IPS-18c (cell line): Measurements from ENCODE around the gene S100A10.

Source experiments
- H3K4me3 ChIP-seq: 2 replicates; pipeline ENCODE4 v1.7.0; 2013; ENCODE audit warnings: low read depth, mild to moderate bottlenecking, low read length, moderate library complexity; ENCODE audit not compliant: insufficient read depth
- H3K9me3 ChIP-seq: one replicate; pipeline ENCODE4 v1.6.1; 2013; ENCODE audit warnings: mild to moderate bottlenecking, low read length, moderate library complexity; ENCODE audit not compliant: control insufficient read depth, insufficient read depth

The S100A10 gene

DNA sequence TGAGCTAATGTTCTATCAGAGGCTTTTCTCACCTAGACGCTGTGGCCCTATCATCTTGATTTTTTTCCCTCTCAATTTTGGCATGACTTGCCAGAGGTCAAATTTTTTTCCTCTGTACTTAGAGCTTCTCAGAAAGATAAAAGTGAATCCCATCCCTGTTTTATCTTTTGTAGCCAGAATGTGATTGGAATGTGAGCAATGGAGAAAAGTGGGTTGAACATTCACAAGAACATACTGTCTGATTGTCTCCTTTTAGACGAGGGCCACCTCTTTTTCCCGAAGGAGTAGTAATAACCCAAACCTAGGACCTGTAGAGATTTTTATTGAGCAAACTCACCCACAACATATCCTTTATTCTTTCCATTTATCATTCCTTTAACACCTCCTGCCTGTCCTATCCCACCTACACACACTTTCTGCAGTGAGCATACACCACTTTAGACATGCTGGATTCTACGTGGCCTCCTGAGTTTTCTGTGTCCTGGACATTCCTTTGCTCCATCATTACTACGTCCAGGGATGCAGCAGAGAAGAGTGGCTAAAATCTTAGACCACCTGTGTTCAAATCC, 15.9 kb downstream of the S100A10 start:
- no peaks in the 10 kb centered on the region for H3K9me3 ChIP-seq
- no peak overlapping the region for H3K4me3 ChIP-seq

DNA sequence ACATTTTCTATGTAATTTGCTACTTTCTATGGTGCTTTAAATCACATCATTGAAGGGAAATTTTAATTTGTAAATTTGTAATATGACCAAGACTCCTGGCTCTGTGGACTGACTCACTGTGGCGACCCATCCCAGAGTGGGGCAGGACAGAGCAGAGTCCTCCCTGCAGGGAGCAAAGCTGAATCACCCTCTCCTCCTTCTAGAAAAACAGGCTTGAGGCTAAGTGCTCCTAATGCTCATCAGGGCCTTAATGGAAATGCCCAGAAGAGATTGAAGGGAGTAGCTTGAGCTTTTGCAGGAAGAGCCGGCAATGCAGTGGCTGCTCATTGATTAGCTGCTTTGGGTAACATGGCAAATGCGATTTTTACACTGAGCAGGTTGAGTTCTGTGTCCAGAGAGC, 16.8 kb downstream of the S100A10 start:
- Histone ChIP-seq H3K9me3 (no peaks in the 10 kb centered on the region), H3K4me3 (no peak overlapping the region)

DNA sequence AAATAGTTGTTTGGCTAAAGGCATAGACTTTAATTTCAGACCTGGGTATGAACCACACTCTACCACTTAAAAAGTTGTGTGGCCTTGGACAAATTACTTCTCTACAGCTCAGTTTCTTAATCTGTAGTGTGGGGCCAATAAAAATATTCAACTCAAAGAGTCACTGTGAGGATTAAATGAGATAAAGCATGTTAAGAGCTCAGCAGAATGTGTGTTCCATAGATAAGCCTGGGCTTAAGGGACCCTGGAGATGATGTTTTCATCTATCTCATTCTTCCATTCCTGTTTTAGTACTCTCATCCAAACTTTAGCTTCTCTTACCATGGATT, 17.7 kb downstream of the S100A10 start:
- no peaks in the 10 kb centered on the region for H3K9me3 ChIP-seq
- no peak overlapping the region for H3K4me3 ChIP-seq

DNA sequence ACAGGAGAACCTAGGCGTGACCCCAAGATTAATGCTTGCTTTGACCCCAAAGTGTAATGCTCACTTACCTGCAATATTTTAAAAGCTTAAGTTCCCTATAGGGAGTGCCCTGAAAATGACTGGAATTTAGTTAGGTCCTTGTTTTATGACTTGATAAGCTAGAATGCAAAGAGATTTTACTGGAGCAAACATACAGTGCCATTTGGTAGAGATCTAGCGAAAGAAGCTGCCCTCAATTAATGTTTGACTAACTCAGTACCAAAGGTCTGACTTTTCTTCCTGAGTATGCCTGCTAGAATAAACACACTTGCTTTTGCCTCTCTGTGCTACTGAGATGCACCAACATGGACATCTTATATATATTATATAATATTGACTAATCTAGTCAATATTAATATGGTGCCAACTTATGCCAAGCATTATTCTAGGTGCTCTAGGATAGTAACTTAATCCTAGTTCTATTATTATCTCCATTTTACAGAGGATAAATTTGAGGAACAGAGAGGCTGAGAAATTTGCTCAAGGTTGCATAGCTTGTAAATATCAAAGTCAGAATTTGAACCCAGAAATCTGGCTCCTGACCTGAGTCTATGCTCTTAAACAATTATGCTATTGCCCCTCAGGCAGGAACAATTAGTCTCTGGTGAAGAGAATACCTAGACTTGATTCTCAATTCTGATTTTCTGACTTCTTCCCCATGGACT, 18.2 kb downstream of the S100A10 start:
- H3K4me3 ChIP-seq: no peak overlapping the region
- no peaks in the 10 kb centered on the region for H3K9me3 ChIP-seq

DNA sequence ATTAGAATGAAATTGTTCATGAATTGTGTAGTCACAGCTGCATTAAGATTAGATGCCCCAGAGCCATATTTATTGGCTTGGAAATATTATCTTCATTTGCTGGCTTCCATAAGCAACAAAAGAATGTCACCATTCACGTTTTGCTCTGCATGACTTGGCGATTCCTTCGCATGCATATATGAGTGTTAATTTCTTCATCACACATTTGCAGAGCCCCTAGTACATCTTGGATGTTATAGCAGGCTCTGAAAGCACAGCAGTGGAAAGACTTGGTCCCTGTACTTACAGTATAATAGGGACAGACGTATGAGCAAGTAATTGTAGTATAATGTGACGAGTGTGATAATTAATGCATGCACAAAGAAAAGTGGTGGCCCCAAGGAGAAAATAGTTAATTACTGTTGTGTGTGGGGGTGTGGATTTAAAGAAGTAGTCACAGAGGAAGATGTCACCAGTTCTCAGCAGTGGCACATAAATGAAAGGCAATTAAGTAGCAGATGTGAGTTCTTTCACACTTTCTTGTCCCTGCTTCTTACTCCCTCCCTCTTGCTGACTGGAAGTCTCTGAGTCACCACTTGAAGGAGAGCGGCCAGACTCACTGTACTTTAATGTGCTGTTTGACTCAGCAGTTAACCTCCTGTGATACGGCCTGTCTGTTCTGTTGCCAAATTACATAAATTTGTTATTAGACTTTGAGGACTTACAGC, 21.0 kb downstream of the S100A10 start:
- Histone ChIP-seq H3K9me3 (no peaks in the 10 kb centered on the region), H3K4me3 (no peak overlapping the region)

DNA sequence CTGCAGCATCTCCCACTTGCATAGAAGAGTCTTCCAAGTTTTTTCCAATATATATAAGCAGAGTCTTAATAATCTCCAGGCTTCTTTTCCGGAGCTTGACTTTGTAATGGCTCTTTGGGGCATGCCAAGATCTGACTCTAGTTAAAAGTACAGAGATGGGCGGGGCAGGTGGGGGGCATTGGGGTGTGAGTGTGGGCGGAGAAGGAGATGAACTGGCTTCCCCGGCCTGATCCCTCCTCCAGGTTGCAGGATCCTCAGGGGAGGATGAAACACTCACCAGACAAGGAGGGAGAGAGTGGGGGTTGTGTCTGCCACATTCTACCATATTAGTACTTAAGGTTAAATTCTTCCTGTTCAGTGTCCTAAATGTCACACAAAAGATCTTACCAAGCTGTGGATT, 23.0 kb downstream of the S100A10 start:
- no peak overlapping the region for H3K4me3 ChIP-seq
- peaks cover 2% of the 10 kb centered on the region for H3K9me3 ChIP-seq

DNA sequence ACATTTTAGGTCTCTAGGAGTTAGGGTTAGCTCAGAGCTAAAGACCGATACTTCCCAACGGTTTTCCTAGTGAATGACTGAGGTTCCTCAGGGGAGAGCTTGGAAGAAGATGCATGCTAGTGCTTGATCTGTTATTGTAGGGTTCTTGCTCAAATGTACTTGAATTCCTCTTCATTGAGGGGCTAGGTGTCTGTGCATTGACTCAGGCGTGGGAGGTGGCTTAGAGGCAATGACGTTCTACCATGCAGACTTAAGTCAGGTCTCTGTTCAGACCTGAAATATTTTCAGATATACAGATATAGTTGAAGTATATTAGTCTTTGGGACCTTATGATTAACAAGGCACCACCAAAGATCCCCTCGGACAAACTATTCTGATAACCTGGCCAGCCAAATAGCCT, 23.5 kb downstream of the S100A10 start:
- H3K9me3 ChIP-seq: peaks cover 2% of the 10 kb centered on the region
- H3K4me3 ChIP-seq: no peak overlapping the region

DNA sequence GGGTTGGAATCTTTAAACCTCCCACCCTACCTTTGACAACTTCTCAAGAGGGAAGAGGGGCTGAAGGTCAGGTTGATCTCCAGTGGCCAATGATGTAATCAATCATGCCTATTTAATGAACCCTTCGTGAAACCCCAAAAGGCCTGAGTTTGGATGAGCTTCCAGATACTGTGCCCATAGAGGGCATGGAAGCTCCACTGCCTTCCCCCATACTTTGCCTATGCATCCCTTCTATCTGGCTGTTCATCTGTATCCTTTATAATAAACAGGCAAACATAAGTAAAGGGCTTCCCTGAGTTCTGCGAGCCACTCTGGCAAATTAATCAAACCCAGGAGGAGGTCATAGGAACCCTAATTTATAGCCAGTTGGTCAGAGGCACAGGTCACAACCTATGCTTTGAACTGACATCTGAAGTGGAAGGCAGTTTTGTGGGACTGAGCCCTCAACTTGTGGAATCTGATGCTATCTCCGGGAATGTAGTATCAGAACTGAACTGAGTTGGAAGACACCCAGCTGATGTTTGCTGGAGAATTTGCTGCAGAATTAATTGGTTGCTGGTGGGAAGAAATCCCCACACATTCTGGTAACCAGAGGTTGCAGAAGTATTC, 24.8 kb downstream of the S100A10 start:
- H3K4me3 ChIP-seq: no peak overlapping the region
- peaks cover 2% of the 10 kb centered on the region for H3K9me3 ChIP-seq

DNA sequence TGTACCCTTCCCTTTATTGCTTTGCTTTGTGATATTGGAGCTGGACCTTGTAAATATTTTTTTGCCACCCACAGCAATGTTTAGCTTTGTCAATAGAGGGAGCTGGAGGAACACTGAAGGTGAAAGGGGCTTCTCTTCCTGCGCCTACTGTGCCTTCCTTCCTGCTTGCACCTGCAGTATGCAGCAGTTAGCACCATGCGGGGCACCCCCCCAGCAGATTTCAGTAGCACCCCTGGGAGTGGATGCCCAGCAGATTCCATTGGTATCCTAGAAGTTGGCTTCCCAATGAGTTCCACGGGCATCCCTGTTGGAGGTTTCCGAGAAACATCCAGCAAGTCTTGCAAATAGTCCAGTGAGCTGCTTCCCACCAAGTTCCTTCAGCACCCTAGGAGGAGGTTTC, 25.6 kb downstream of the S100A10 start:
- Histone ChIP-seq H3K4me3 (no peak overlapping the region), H3K9me3 (peaks cover 2% of the 10 kb centered on the region)

DNA sequence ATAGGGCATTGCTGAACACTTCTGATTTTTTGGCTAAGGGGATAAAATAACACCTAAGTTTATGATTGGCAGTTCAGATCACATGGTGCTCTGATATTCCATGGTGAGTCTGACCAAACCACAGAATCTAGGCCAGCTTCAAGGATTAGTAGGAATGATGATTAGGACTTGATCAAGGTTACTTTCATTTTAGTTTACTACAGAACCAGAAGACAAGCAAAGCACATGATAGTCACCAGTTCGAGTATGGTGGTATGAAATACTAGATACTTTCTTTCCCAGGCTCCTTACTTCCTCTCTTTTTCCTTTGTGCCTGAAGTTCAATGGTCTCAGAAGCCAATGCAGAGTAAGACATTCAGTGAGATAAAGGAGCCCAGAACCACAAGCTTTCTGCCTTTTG, 26.6 kb downstream of the S100A10 start:
- H3K9me3 ChIP-seq: peaks cover 2% of the 10 kb centered on the region
- H3K4me3 ChIP-seq: no peak overlapping the region

DNA sequence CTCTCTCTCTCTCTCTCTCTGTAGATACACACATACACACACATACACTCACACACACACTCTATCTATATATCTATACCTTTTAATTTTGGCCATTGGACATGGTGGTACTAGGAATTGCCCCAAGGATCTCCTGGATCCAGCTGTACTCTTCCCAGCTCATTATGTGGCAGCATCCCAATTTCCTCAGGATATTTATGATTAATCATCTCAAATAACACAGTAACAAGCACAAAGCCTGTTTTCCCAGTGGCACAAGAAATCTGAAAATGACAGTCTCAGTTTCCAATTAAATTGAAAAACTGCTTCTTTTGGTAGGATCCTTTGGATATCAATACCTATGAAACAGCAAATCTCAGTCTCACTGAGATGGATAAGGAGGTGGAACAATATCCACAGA, 27.6 kb downstream of the S100A10 start:
- Histone ChIP-seq H3K9me3 (peaks cover 2% of the 10 kb centered on the region), H3K4me3 (no peak overlapping the region)

DNA sequence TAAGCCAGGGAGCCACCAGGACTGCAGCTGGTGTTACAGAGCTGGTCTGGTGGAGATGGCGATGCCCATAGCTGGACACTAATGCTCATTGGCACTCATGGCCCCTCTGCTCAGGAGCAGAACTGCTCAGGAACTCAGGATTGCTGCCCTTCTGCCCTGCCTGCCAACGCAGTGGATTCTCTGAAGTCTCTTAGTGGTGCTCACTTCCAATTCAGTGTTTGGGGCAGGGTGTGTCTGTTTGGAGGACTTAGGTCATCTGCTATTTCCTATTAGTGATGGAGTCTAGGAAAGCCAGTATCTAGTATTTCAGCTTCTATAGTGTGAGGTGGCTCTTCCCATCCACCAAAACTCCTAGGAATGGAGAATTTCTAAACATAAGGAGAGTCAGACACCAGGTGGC, 29.1 kb downstream of the S100A10 start:
- H3K4me3 ChIP-seq: no peak overlapping the region
- peaks cover 2% of the 10 kb centered on the region for H3K9me3 ChIP-seq

DNA sequence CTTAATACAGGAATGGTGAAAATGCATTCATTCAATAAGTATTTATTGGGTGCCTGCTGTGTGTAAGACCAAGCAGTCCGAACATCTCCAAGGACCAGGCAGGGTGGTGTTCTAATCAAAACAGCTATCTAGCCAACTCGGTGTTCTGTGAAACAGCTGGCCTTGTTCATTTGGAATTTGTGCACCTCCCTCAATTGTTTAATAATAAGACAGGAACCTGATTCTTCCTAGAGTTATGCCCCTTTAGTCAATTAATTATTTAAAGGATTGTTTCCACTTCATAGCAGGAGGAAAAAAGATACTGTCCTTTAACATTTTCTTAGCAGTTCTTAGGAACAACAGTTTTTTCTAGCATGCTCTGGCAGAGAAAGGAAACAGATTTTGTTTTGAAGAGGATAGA, 30.4 kb downstream of the S100A10 start:
- peaks cover 2% of the 10 kb centered on the region for H3K9me3 ChIP-seq
- no peak overlapping the region for H3K4me3 ChIP-seq

DNA sequence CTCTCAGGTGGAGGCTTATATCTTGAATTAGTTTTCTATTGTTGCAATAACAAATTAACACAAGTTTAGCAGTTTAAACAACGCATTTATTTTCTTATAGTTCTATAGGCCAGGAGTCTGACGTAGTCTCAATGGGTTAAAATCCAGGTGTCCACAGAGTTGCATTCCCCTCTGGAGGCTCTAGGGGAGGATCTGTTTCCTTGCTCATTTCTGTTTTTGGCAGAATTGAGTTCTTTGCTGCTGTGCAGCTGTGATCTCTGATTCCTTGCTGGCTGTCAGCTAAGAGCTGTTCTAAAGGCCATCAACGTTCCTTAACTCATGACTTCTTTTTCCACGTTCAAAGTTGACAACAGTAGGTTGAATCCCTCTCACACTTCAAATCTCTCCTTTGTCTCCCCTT, 31.8 kb downstream of the S100A10 start:
- Histone ChIP-seq H3K4me3 (no peak overlapping the region), H3K9me3 (no peaks in the 10 kb centered on the region)

DNA sequence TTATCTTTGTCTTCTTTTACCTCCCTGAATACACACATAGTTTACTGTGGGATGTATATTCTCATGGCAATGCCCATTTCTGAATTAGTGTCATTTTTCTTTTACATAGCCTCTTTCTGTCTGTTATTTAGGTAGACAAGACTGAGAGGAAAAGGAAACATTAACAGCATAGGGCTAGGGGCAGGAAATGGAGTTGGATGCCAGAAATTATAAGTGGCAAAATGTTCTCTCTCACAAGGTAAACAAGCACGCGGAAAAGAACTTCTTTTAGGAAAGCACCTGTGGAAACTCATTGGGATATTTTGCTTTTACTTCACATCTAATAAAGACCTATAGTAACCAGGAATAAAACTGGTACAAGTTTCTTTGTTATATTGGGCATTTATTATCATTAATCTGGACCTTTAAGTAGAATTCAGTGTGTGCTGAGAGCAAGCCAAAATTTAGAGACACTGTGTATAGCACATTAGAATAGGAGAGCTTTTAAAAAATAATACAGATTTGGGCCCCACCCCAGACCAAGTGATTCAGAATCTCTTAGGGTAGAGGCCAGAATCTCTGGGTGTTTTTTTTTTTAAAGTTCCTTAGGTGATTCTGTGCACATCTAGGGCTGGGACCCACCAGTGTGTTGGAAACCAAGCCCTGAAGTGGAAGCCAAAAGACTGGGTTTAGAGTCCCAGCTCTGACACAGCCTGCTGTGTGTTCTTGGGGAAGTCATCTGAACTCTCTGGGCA, 32.7 kb downstream of the S100A10 start:
- no peak overlapping the region for H3K4me3 ChIP-seq

DNA sequence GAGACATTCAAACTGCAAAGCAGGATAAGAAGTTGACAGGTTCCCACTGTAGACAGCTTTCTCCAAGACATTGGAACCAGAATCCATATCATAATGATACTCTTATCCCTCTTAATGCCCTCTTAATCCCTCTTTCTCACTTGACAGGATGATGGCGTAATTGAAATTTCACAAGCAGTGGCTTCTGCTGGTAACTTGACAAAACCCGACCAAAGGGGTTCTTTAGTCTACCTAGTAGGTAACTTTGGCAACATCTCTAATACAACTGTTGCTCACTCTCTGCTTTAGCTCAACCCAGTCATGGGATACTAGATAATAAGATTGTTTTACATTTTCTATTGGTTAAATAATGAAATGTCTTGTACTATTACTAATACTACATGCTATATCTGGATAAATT, 34.7 kb downstream of the S100A10 start:
- Histone ChIP-seq H3K4me3 (no peak overlapping the region), H3K9me3 (no peaks in the 10 kb centered on the region)

More for the DNA sequence above, 32.7 kb downstream of the S100A10 start:
- H3K9me3 ChIP-seq: no peaks in the 10 kb centered on the region

DNA sequence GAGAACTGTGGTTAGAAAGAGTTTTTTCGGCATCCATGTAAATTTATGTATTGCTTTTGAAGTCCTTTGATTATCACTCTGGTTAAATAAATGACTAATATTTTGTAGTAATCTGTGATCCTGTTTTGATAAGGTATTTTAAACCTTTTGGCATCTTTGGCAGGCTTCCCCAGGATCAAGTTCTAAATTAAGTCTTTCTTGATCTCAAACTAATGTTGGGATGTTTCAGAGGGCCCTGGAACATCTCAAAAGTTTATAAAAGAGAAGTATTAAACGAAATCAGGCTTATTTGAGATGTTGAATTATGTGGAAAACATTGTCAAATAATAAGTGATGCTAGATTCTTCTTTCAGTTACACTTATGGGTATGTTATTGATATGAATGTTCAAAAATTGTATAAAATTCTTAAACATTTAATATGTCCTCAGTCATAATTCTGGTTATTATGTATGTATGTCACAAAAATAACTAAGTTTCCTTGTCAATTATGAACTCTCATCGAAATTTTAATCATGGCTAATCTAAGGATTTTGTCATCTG, 36.6 kb downstream of the S100A10 start:
- H3K9me3 ChIP-seq: no peaks in the 10 kb centered on the region
- no peak overlapping the region for H3K4me3 ChIP-seq
